Natural killer cell (primary cell): ENCODE results near the gene SYNM. TPM values are rescaled to one million over a fixed set of nuclear protein-coding genes. Genes with fewer than 3 reads are reported as not detected.

Experiments used
- ATAC-seq, 3 donors: fragments of 150-1000 bp in 2 of 3; fragments of 200-7000 bp in 1 of 3; cut with Tn5 transposase; 1 replicate in 1 of 3; 2 replicates in 2 of 3; pipeline ENCODE4 v1.10.0; 2021; ENCODE audit warnings: mild to moderate bottlenecking in 2 of 3, moderate library complexity in 2 of 3
- DNase-seq, 2 donors: peaks; one replicate each; pipeline versions ENCODE4 v3.0.0 to v3.0.0-alpha.2; 2013 to 2021; ENCODE audit warnings: mixed read lengths in 1 of 2
- H3K27ac ChIP-seq: one replicate; pipeline ENCODE4 v1.5.1; 2013; ENCODE audit warnings: mild to moderate bottlenecking, low read length
- H3K27me3 ChIP-seq: one replicate; pipeline ENCODE4 v1.6.1; 2013; ENCODE audit warnings: low read length; ENCODE audit not compliant: control insufficient read depth, insufficient read depth
- H3K36me3 ChIP-seq: one replicate; pipeline ENCODE4 v1.6.1; 2013; ENCODE audit warnings: low read length; ENCODE audit not compliant: control insufficient read depth, insufficient read depth
- H3K4me1 ChIP-seq: one replicate; pipeline ENCODE4 v1.6.1; 2013; ENCODE audit warnings: low read length; ENCODE audit not compliant: control insufficient read depth, insufficient read depth
- H3K4me3 ChIP-seq: one replicate; pipeline ENCODE4 v1.5.1; 2013; ENCODE audit warnings: low read length
- H3K9me3 ChIP-seq: one replicate; pipeline ENCODE4 v1.6.1; 2013; ENCODE audit warnings: low read length; ENCODE audit not compliant: control insufficient read depth, insufficient read depth
- H3K27ac Mint-ChIP-seq, 2 donors: one replicate each; pipeline ENCODE4 v1.8.0; 2022; ENCODE audit warnings: mild to moderate bottlenecking in 2 of 2, mixed read lengths in 2 of 2, moderate library complexity in 1 of 2
- H3K27me3 Mint-ChIP-seq, 2 donors: one replicate each; pipeline ENCODE4 v1.8.0; 2022; ENCODE audit warnings: low read depth in 2 of 2, mixed read lengths in 2 of 2
- H3K36me3 Mint-ChIP-seq: one replicate; pipeline ENCODE4 v1.8.0; 2022; ENCODE audit warnings: mixed read lengths
- H3K4me1 Mint-ChIP-seq, 2 donors: one replicate each; pipeline ENCODE4 v1.8.0; 2022; ENCODE audit warnings: mixed read lengths in 2 of 2
- H3K4me3 Mint-ChIP-seq: one replicate; pipeline ENCODE4 v1.8.0; 2022; ENCODE audit warnings: mild to moderate bottlenecking, moderate library complexity, mixed read lengths
- H3K9me3 Mint-ChIP-seq, 2 donors: one replicate each; pipeline ENCODE4 v1.8.0; 2022; ENCODE audit warnings: mixed read lengths in 2 of 2
- WGBS: methylation state at CpG from one replicate; pipeline ENCODE4 v1.1.7; 2013; ENCODE audit warnings: missing lambda C conversion rate; ENCODE audit not compliant: insufficient coverage; 5-methylcytosine and 5-hydroxymethylcytosine counted together
- intact Hi-C: fragments of 100-400 bp; cut with micrococcal nuclease; formaldehyde crosslinking; loops from one replicate; pipeline ENCODE4 v1.14.2; 2022
- total RNA-seq, 4 donors: library from RNA; stranded (reverse); fragments of 120-200 nt in 1 of 4; gene quantifications; one replicate each; pipeline versions ENCODE4 v1.2.3 to v1.2.4, GENCODE V29; 2013 to 2022
- TF ChIP-seq, protein P1 (sequence below): fragments of 200-600 bp; IDR thresholded peaks from one replicate; pipeline ENCODE4 v1.8.0; 2022; ENCODE audit warnings: antibody characterized with exemption

SYNM gene
- total RNA-seq, 3 donors from 2014 or later (not counting 1 experiment from before 2014, with no cell fraction given), result 0.11 to 0.48 (median 0.42) TPM

GRCh38 chr15:99130765-99131440 lies 26.0 kb downstream of the SYNM start:
- H3K4me1 ChIP-seq, result no peaks in the 10 kb centered on the region
- H3K36me3 ChIP-seq, result no peaks in the 10 kb centered on the region
- peaks cover 0 to 4% of the 10 kb centered on the region in 2 donors for H3K27me3 Mint-ChIP-seq
- no peaks in the 10 kb centered on the region for H3K4me1 Mint-ChIP-seq
- H3K36me3 Mint-ChIP-seq, result no peaks in the 10 kb centered on the region
- no peaks in the 10 kb centered on the region for H3K9me3 ChIP-seq
- no peaks in the 10 kb centered on the region for H3K27me3 ChIP-seq
- no peak overlapping the region for H3K27ac ChIP-seq
- WGBS, result 93% methylated on average over 30 of the region's 30 CpGs
- intact Hi-C loops, result no loop called here
- no peak for ATAC-seq
- H3K27ac Mint-ChIP-seq, result no peak overlapping the region
- no peak overlapping the region for H3K4me3 Mint-ChIP-seq
- H3K9me3 Mint-ChIP-seq, result no peaks in the 10 kb centered on the region
- TF ChIP-seq, protein P1, sequence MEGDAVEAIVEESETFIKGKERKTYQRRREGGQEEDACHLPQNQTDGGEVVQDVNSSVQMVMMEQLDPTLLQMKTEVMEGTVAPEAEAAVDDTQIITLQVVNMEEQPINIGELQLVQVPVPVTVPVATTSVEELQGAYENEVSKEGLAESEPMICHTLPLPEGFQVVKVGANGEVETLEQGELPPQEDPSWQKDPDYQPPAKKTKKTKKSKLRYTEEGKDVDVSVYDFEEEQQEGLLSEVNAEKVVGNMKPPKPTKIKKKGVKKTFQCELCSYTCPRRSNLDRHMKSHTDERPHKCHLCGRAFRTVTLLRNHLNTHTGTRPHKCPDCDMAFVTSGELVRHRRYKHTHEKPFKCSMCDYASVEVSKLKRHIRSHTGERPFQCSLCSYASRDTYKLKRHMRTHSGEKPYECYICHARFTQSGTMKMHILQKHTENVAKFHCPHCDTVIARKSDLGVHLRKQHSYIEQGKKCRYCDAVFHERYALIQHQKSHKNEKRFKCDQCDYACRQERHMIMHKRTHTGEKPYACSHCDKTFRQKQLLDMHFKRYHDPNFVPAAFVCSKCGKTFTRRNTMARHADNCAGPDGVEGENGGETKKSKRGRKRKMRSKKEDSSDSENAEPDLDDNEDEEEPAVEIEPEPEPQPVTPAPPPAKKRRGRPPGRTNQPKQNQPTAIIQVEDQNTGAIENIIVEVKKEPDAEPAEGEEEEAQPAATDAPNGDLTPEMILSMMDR, result no peak
- no peak for DNase-seq
- H3K4me3 ChIP-seq, result no peak overlapping the region

- WGBS, result 93% methylated on average over 25 of the region's 25 CpGs
- no peak overlapping the region for H3K4me3 Mint-ChIP-seq
- Histone ChIP-seq H3K36me3 (no peaks in the 10 kb centered on the region), H3K27me3 (no peaks in the 10 kb centered on the region), H3K27ac (no peak overlapping the region), H3K4me3 (no peak overlapping the region), H3K9me3 (no peaks in the 10 kb centered on the region), H3K4me1 (no peaks in the 10 kb centered on the region)
- ATAC-seq, result no peak
- DNase-seq, result no peak
- H3K4me1 Mint-ChIP-seq, result no peaks in the 10 kb centered on the region
- intact Hi-C loops, result no loop called here
- TF ChIP-seq, protein P1, result no peak
- no peaks in the 10 kb centered on the region for H3K9me3 Mint-ChIP-seq
- H3K27ac Mint-ChIP-seq, result no peak overlapping the region
- H3K27me3 Mint-ChIP-seq, result peaks cover 0 to 4% of the 10 kb centered on the region in 2 donors
- no peaks in the 10 kb centered on the region for H3K36me3 Mint-ChIP-seq
These were observed 26.7 kb downstream of the SYNM start for GRCh38 chr15:99131441-99132023.

GRCh38 chr15:99132122-99132521 lies 27.2 kb downstream of the SYNM start:
- H3K4me3 Mint-ChIP-seq, result no peak overlapping the region
- H3K4me1 Mint-ChIP-seq, result no peaks in the 10 kb centered on the region
- H3K27ac Mint-ChIP-seq, result no peak overlapping the region
- Histone ChIP-seq H3K36me3 (no peaks in the 10 kb centered on the region), H3K4me1 (no peaks in the 10 kb centered on the region), H3K27me3 (no peaks in the 10 kb centered on the region), H3K4me3 (no peak overlapping the region), H3K27ac (no peak overlapping the region), H3K9me3 (no peaks in the 10 kb centered on the region)
- TF ChIP-seq, protein P1, result no peak
- whole genome bisulfite sequencing, result 85% methylated on average over 4 of the region's 4 CpGs
- no peak for DNase-seq
- no peaks in the 10 kb centered on the region for H3K36me3 Mint-ChIP-seq
- no peak for ATAC-seq
- intact Hi-C loops, result no loop called here
- H3K27me3 Mint-ChIP-seq, result peaks cover 0 to 4% of the 10 kb centered on the region in 2 donors
- no peaks in the 10 kb centered on the region for H3K9me3 Mint-ChIP-seq
